IMR-90 (cell line): Measurements from ENCODE around the gene HRH1. TPM values are rescaled to one million over a fixed set of nuclear protein-coding genes. Genes with fewer than 3 reads are reported as not detected.

Experiments
- ATAC-seq: fragments of 200-7000 bp; cut with Tn5 transposase; 2 replicates; pipeline ENCODE4 v1.9.1; 2020; ENCODE audit warnings: low read depth, mild to moderate bottlenecking, moderate library complexity
- BruUV-seq: library from RNA; stranded (reverse); fragments of 400-500 nt; replicated peaks from 2 replicates; lab custom pipeline; 2021; lab: Mats Ljungman, UMichigan
- CTCF ChIA-PET: fragments of 300-600 bp; formaldehyde crosslinking; extraction: SDS; loops from one replicate; lab custom pipeline; 2021; ENCODE audit warnings: antibody characterized with exemption; lab: Yijun Ruan, JAX
- POLR2A ChIA-PET: fragments of 300-600 bp; sonication (Branson Sonifier 250); formaldehyde crosslinking; loops from one replicate; lab custom pipeline; 2022; ENCODE audit warnings: antibody characterized with exemption; ENCODE audit not compliant: unreplicated experiment; lab: Charles Lee
- DNase-seq: peaks from one replicate; pipeline ENCODE4 v3.0.0; 2013
- H2AFZ ChIP-seq: replicated peaks from 2 replicates; pipeline ENCODE3; 2013; ENCODE audit warnings: low read length, mild to moderate bottlenecking; ENCODE audit not compliant: poor library complexity
- H2AK5ac ChIP-seq: 2 replicates; pipeline ENCODE4 v1.6.1; 2013; ENCODE audit warnings: low read depth, low read length, inconsistent platforms
- H2AK9ac ChIP-seq: replicated peaks from 2 replicates; pipeline ENCODE3; 2013; ENCODE audit warnings: mild to moderate bottlenecking, low read depth, low read length, moderate library complexity; ENCODE audit not compliant: poor library complexity
- H2BK120ac ChIP-seq: 2 replicates; pipeline ENCODE4 v1.6.1; 2013; ENCODE audit warnings: low read depth, low read length, inconsistent platforms
- H2BK15ac ChIP-seq: 3 replicates; pipeline ENCODE4 v1.6.1; 2013; ENCODE audit warnings: low read depth, low read length, inconsistent platforms
- H2BK20ac ChIP-seq: 2 replicates; pipeline ENCODE4 v1.6.1; 2013; ENCODE audit warnings: low read depth, mild to moderate bottlenecking, inconsistent platforms, low read length, moderate library complexity
- H2BK5ac ChIP-seq: 2 replicates; pipeline ENCODE4 v1.6.1; 2013; ENCODE audit warnings: mild to moderate bottlenecking, low read depth, low read length, inconsistent platforms; ENCODE audit not compliant: poor library complexity, severe bottlenecking
- H3K14ac ChIP-seq: replicated peaks from 2 replicates; pipeline ENCODE4 v1.6.1; 2013; ENCODE audit warnings: low read depth, low read length, inconsistent platforms
- H3K18ac ChIP-seq: 2 replicates; pipeline ENCODE4 v1.6.1; 2013; ENCODE audit warnings: low read depth, low read length, control low read depth
- H3K23ac ChIP-seq: 2 replicates; pipeline ENCODE4 v1.6.1; 2013; ENCODE audit warnings: low read depth, low read length, inconsistent platforms
- H3K27ac ChIP-seq: 2 replicates; pipeline ENCODE4 v1.5.1; 2013; ENCODE audit warnings: mild to moderate bottlenecking, control low read depth, low read length; ENCODE audit not compliant: insufficient read depth
- H3K27me3 ChIP-seq: 2 replicates; pipeline ENCODE4 v1.6.1; 2013; ENCODE audit warnings: low read length; ENCODE audit not compliant: control insufficient read depth, insufficient read depth
- H3K36me3 ChIP-seq: 2 replicates; pipeline ENCODE4 v1.6.1; 2013; ENCODE audit warnings: low read length, mixed read lengths; ENCODE audit not compliant: control insufficient read depth, insufficient read depth
- H3K4ac ChIP-seq: 2 replicates; pipeline ENCODE4 v1.6.1; 2013; ENCODE audit warnings: low read depth, low read length, inconsistent platforms
- H3K4me1 ChIP-seq: 2 replicates; pipeline ENCODE4 v1.6.1; 2013; ENCODE audit warnings: low read length, mixed read lengths; ENCODE audit not compliant: control insufficient read depth, insufficient read depth
- H3K4me2 ChIP-seq: 2 replicates; pipeline ENCODE4 v1.6.1; 2013; ENCODE audit warnings: low read depth, mild to moderate bottlenecking, control low read depth, low read length, moderate library complexity
- H3K4me3 ChIP-seq: 2 replicates; pipeline ENCODE4 v1.5.1; 2013; ENCODE audit warnings: low read depth, mild to moderate bottlenecking, control low read depth, low read length, moderate library complexity; ENCODE audit not compliant: insufficient read depth
- H3K56ac ChIP-seq: 2 replicates; pipeline ENCODE4 v1.6.1; 2013; ENCODE audit warnings: low read length, inconsistent platforms; ENCODE audit not compliant: insufficient read depth; ENCODE audit errors: extremely low read depth
- H3K79me1 ChIP-seq, 2 experiments: 2 replicates each; pipeline ENCODE4 v1.6.1; 2013; ENCODE audit warnings: low read length in 2 of 2, inconsistent platforms in 1 of 2, low read depth in 1 of 2
- H3K9ac ChIP-seq: 2 replicates; pipeline ENCODE4 v1.6.1; 2013; ENCODE audit warnings: low read depth, low read length, control low read depth
- H3K9me1 ChIP-seq: 2 replicates; pipeline ENCODE4 v1.6.1; 2013; ENCODE audit warnings: low read length, inconsistent platforms; ENCODE audit not compliant: insufficient read depth
- H3K9me3 ChIP-seq: 2 replicates; pipeline ENCODE4 v1.6.1; 2013; ENCODE audit warnings: low read length; ENCODE audit not compliant: control insufficient read depth, insufficient read depth
- H4K20me1 ChIP-seq: 2 replicates; pipeline ENCODE4 v1.6.1; 2013; ENCODE audit warnings: low read length, inconsistent platforms; ENCODE audit not compliant: insufficient read depth
- H4K5ac ChIP-seq: 2 replicates; pipeline ENCODE4 v1.6.1; 2013; ENCODE audit warnings: mild to moderate bottlenecking, low read depth, low read length, control low read depth
- H4K8ac ChIP-seq, 2 experiments: 2 replicates each; pipeline ENCODE4 v1.6.1; 2013; ENCODE audit warnings: low read depth in 2 of 2, low read length in 2 of 2, control low read depth in 1 of 2, inconsistent platforms in 1 of 2
- H4K91ac ChIP-seq: 2 replicates; pipeline ENCODE4 v1.6.1; 2013; ENCODE audit warnings: low read depth, low read length, inconsistent platforms; ENCODE audit not compliant: insufficient read depth
- CEBPB ChIP-seq: IDR thresholded peaks from 2 replicates; pipeline ENCODE4 v1.6.1; 2012; ENCODE audit warnings: low read depth, low read length, improper control_type of control experiment
- CHD1 ChIP-seq: IDR thresholded peaks from 2 replicates; pipeline ENCODE4 v1.6.1; 2012; ENCODE audit warnings: low read depth, low read length, improper control_type of control experiment
- MAFK ChIP-seq: IDR thresholded peaks from 2 replicates; pipeline ENCODE4 v1.6.1; 2012; ENCODE audit warnings: low read depth, low read length, improper control_type of control experiment
- NFE2L2 ChIP-seq: fragments of 150-350 bp; IDR thresholded peaks from 2 replicates; pipeline ENCODE4 v1.6.1; 2016; ENCODE audit warnings: low read depth, mild to moderate bottlenecking, low read length
- POLR2A ChIP-seq: IDR thresholded peaks from 2 replicates; pipeline ENCODE4 v1.6.1; 2012; ENCODE audit warnings: mild to moderate bottlenecking, low read depth, low read length
- RCOR1 ChIP-seq: IDR thresholded peaks from 2 replicates; pipeline ENCODE4 v1.6.1; 2012; ENCODE audit warnings: mild to moderate bottlenecking, low read length, improper control_type of control experiment; ENCODE audit not compliant: insufficient replicate concordance
- RFX5 ChIP-seq: IDR thresholded peaks from 2 replicates; pipeline ENCODE4 v1.8.0; 2012; ENCODE audit warnings: low read depth, mild to moderate bottlenecking, low read length, moderate library complexity
- WGBS, 2 experiments: methylation state at CpG; one replicate each; pipeline versions ENCODE4 v1.1.5 to v1.1.7; 2013; ENCODE audit warnings: missing lambda C conversion rate in 2 of 2; ENCODE audit not compliant: insufficient read length in 1 of 2; ENCODE audit errors: extremely low coverage in 2 of 2; 5-methylcytosine and 5-hydroxymethylcytosine counted together
- dilution Hi-C: fragments of 300-500 bp; cut with HindIII; formaldehyde crosslinking; loops from one replicate; pipeline ENCODE4 v1.14.3; 2018; ENCODE audit warnings: low sequenced_read_pairs; ENCODE audit not compliant: unreplicated experiment
- in situ Hi-C: fragments of 300-500 bp; cut with MboI; formaldehyde crosslinking; loops from 3 replicates; pipeline ENCODE4 v1.14.3; 2019; ENCODE audit warnings: low sequenced_read_pairs, inconsistent platforms, mixed read lengths
- intact Hi-C: fragments of 100-400 bp; cut with micrococcal nuclease; formaldehyde crosslinking; loops from 2 replicates; pipeline ENCODE4 v1.10.0; 2022
- polyA plus RNA-seq, 3 experiments: library from polyadenylated mRNA; depleted of rRNA; stranded (reverse); fragments of >200 nt; gene quantifications; 2 replicates each; pipeline ENCODE4 v1.2.3, GENCODE V29; 2012; ENCODE audit warnings: low replicate concordance in 1 of 3
- total RNA-seq: library from RNA; depleted of rRNA; stranded (reverse); fragments of >200 nt; gene quantifications from 2 replicates; pipeline ENCODE4 v1.2.3, GENCODE V29; 2012
- TF ChIP-seq, protein P1 (sequence below): conservative IDR thresholded peaks from 2 replicates; pipeline ENCODE4 v1.5.1; 2012; ENCODE audit warnings: mild to moderate bottlenecking, low read depth, low read length, improper control_type of control experiment
- TF ChIP-seq, protein P2 (sequence below): fragments of 150-350 bp; IDR thresholded peaks from 2 replicates; pipeline ENCODE4 v1.6.1; 2017; ENCODE audit warnings: mild to moderate bottlenecking, antibody characterized with exemption, low read length, low read depth

Gene HRH1
- total and polyA plus RNA-seq, 2 of the 4 experiments (the other 2 are of a cell fraction), result 7.6 to 16.1 TPM

DNA sequence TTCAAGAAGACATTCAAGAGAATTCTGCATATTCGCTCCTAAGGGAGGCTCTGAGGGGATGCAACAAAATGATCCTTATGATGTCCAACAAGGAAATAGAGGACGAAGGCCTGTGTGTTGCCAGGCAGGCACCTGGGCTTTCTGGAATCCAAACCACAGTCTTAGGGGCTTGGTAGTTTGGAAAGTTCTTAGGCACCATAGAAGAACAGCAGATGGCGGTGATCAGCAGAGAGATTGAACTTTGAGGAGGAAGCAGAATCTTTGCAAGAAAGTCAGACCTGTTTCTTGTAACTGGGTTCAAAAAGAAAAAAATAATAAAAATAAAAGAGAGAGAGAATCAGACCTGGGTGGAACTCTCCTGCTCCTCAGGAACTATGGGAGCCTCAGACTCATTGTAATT is 106.2 kb downstream of the HRH1 start:
- Histone ChIP-seq H3K18ac (no peak overlapping the region), H2BK15ac (no peak overlapping the region), H2AFZ (no peak overlapping the region), H3K36me3 (peaks cover 26% of the 10 kb centered on the region), H3K56ac (no peak overlapping the region), H4K20me1 (peaks cover 7% of the 10 kb centered on the region; the same call in 1 of the 2 replicates), H4K8ac (no peak overlapping the region), H3K9ac (no peak overlapping the region), H2BK20ac (no peak overlapping the region), H3K14ac (no peak overlapping the region), H2BK5ac (no peak overlapping the region), H3K4me1 (no peaks in the 10 kb centered on the region; the same call in 1 of the 2 replicates), H3K9me3 (no peaks in the 10 kb centered on the region), H3K27ac (no peak overlapping the region), H3K79me1 (peaks cover 8 to 28% of the 10 kb centered on the region in 2 experiments), H3K23ac (no peak overlapping the region), H3K9me1 (peaks cover 5% of the 10 kb centered on the region; the same call in 1 of the 2 replicates), H2BK120ac (no peak overlapping the region), H4K5ac (no peak overlapping the region), H3K4ac (no peak overlapping the region), H2AK9ac (no peak overlapping the region), H3K27me3 (no peaks in the 10 kb centered on the region), H4K91ac (no peak overlapping the region), H2AK5ac (no peak overlapping the region), H3K4me2 (no peak overlapping the region), H3K4me3 (no peak overlapping the region)
- no TSS peak for BruUV-seq
- TF ChIP-seq MAFK, result no peak
- TF ChIP-seq POLR2A, result no peak
- no peak for TF ChIP-seq NFE2L2
- no peak for TF ChIP-seq RCOR1
- no peak for TF ChIP-seq RFX5
- TF ChIP-seq, protein P1, sequence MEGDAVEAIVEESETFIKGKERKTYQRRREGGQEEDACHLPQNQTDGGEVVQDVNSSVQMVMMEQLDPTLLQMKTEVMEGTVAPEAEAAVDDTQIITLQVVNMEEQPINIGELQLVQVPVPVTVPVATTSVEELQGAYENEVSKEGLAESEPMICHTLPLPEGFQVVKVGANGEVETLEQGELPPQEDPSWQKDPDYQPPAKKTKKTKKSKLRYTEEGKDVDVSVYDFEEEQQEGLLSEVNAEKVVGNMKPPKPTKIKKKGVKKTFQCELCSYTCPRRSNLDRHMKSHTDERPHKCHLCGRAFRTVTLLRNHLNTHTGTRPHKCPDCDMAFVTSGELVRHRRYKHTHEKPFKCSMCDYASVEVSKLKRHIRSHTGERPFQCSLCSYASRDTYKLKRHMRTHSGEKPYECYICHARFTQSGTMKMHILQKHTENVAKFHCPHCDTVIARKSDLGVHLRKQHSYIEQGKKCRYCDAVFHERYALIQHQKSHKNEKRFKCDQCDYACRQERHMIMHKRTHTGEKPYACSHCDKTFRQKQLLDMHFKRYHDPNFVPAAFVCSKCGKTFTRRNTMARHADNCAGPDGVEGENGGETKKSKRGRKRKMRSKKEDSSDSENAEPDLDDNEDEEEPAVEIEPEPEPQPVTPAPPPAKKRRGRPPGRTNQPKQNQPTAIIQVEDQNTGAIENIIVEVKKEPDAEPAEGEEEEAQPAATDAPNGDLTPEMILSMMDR, result no peak
- TF ChIP-seq, protein P2, sequence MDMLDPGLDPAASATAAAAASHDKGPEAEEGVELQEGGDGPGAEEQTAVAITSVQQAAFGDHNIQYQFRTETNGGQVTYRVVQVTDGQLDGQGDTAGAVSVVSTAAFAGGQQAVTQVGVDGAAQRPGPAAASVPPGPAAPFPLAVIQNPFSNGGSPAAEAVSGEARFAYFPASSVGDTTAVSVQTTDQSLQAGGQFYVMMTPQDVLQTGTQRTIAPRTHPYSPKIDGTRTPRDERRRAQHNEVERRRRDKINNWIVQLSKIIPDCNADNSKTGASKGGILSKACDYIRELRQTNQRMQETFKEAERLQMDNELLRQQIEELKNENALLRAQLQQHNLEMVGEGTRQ, result no peak
- no peak for TF ChIP-seq CHD1
- no peak for TF ChIP-seq CEBPB
- ATAC-seq (no peak), DNase-seq (no peak)
- ChIA-PET POLR2A (no interaction called here), CTCF (no interaction called here)
- in situ Hi-C loops, result no loop called here
- intact Hi-C loops, result no loop called here
- no CpG with 5 or more reads among the region's 3 CpGs for WGBS, 2 experiments
- dilution Hi-C loops, result no loop called here
